ENCODE results near the gene TYMP.

- no peak for TF ChIP-seq CTCF (IDR thresholded peaks at IDR 0.05)
- no peak for TF ChIP-seq POLR2AphosphoS5 (IDR thresholded peaks at IDR 0.05; ENCODE audit: insufficient read depth in 1 of 2, low read depth in 1 of 2)
- TF ChIP-seq POLR2A (IDR thresholded peaks at IDR 0.05) = no peak
Observed at GRCh38 chr22:50528682-50529415, 963 bp downstream of the TYMP start.
